ENCODE results near the gene SPIRE1.

SPIRE1 gene

GRCh38 chr18:12443551-12443950 lies 214.4 kb downstream of the SPIRE1 start:
- no peak for DNase-seq (ENCODE audit: low spot score)

DNA sequence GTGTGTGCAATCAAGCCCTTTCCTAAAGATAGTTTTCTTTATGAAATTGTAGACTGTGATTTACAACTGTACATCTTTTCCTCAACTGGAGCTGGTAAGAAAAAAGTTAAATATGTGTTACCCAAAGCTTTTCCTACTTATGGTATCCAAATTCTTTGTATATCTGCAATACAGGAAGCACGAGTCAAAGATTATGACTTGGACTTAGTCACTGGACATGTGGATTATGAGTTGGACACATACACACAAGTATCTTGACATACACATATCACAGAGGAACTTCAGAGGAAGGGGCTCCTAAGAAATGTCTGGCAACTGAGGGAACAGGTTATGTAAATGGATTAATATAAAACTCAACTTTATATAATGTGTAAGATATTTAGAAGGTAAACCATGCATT lies 215.0 kb downstream of the SPIRE1 start:
- no peak for DNase-seq (ENCODE audit: low spot score)

- no peak for DNase-seq (ENCODE audit: low spot score)
These were observed 216.4 kb downstream of the SPIRE1 start for GRCh38 chr18:12441475-12442034.

DNA sequence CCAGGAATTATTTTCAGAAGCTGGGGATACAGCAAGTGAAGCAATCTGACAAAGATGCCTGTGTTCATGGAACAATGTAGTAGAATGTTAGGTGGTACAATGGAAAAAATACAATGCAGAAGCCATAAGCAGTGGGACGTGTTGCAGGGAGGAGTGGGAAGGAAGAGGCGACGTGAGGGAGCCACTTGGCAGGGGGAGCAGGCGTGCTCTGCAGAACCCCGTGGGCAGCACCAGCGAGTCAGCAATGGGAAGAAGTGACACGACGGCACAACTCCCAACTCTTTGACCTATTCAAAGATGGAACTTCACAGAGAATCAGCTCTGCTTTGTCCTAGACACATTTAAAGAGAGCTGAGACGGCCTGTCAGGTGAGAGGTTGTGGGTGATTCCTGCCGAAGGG lies 219.7 kb downstream of the SPIRE1 start:
- no peak for DNase-seq (ENCODE audit: low spot score)

DNA sequence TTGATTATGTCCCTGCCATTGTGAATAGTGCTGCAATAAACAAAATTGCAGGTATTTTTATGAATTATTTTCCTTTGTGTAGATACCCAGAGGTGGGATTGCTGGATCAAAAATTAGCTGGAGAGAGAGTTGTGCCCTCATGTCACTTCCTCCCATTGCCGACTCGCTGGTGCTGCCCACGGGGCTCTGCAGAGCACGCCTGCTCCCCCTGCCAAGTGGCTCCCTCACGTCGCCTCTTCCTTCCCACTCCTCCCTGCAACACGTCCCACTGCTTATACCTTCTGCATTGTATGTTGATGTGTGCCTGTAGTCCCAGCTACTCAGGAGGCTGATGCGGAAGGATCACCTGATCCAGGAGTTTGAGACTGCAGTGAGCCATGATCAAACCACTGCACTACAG lies 222.0 kb downstream of the SPIRE1 start:
- DNase-seq (ENCODE audit: low spot score): no peak

GRCh38 chr18:12434541-12434929 lies 223.4 kb downstream of the SPIRE1 start:
- DNase-seq (ENCODE audit: low spot score): no peak

DNA sequence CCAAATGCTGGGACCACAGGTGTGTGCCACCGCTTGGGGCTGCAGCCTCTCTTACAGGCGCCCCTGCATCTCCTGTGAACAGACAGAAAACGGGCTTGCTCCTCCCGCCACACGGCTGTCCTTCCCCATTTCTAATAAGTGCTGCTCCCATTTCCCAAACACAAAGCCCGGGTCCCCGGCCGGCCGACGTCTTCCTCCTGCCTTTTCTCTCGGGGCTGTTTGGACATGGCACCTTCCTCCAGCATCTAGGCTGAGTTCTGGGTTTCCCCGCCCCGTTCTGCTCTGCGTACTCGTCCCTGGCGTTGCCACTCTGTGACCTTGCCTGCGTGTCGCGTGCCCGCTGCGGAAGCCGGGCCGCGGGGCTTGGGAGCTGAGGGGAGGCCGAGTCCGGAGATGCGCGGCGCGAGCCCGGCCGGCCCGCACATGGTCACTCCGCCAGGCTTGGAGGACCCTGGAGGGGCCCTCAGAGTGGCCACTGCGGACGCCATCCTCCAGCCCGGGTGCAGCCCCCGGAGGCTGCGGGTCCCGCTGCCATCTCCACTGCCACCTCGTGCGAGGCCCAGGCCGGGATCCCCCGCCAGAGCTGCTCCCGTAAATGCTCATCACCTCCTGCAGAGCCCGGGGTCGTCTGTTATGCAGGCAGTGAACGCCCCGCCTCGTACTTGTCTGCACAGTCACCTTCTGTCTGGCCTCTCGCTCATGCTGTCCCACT lies 223.9 kb downstream of the SPIRE1 start:
- DNase-seq (ENCODE audit: low spot score): no peak

- DNase-seq (ENCODE audit: low spot score): no peak
These were observed 225.0 kb downstream of the SPIRE1 start for GRCh38 chr18:12432881-12433280.

- DNase-seq (ENCODE audit: low spot score): no peak
These were observed 225.7 kb downstream of the SPIRE1 start for GRCh38 chr18:12432196-12432595.

GRCh38 chr18:12431561-12431960 lies 226.3 kb downstream of the SPIRE1 start:
- no peak for DNase-seq (ENCODE audit: low spot score)

- DNase-seq (ENCODE audit: low spot score): no peak
These were observed 227.5 kb downstream of the SPIRE1 start for GRCh38 chr18:12430137-12430990.

- DNase-seq (ENCODE audit: low spot score): no peak
These were observed 228.4 kb downstream of the SPIRE1 start for GRCh38 chr18:12429556-12429955.

- DNase-seq (ENCODE audit: low spot score): no peak
These were observed 229.0 kb downstream of the SPIRE1 start for GRCh38 chr18:12428923-12429322.

DNA sequence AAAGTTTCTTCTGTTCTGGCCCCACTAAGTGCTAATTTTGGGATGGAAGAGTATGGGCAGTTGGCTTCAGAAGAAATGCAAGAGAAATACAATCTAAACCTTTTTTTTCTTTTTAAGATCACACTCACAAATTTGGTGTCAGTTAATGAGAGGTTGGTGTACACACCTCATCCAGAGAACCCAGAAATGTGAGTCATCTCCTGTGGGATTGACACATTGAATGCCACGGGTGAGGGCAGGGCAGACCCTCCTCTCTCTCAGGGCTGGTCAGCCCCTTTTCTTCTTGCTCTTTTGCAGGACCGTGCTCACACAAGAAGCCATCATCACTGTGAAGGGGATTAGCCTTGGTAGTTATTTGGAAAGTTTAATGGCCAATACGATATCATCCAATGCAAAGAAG lies 231.0 kb downstream of the SPIRE1 start:
- DNase-seq (ENCODE audit: low spot score): no peak

DNA sequence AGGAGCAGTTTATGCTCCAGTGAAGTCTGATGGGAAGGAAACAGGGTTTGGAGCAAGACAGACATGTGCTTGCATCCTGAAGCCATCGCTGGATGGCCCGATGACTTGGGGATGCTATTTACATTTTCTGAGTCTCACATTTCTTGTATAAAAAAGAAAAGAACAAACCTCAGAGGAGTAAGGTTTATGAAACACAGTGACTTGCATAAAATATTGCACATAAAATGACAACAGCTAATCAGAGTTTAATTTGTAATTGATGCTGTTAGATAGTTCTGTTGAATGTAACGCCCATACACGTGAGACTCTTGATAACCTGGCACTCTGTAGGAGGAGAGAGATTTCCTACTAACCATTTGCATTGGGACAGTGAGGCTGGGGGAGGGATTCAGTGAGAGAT lies 233.7 kb downstream of the SPIRE1 start:
- no peak for DNase-seq (ENCODE audit: low spot score)

DNA sequence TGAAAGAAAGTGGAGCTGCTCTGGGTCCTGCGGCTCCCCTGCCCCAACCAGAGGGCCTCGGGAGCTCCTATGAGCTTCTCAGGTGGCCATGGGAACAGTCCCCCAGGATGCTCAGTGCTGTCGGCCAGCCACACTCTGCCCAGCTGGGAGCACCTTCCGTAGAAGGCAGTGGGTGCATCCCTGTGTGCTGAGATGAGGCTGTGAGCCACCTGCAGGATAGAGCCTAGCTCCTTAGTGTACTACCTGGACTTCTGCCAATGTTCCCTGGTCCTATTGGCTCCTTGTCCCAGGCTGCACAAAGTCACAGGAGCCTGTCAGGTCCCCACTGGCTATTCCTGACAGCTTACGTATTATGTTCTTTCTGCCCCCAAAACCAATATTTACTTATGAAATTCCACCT lies 234.1 kb downstream of the SPIRE1 start:
- no peak for DNase-seq (ENCODE audit: low spot score)

DNA sequence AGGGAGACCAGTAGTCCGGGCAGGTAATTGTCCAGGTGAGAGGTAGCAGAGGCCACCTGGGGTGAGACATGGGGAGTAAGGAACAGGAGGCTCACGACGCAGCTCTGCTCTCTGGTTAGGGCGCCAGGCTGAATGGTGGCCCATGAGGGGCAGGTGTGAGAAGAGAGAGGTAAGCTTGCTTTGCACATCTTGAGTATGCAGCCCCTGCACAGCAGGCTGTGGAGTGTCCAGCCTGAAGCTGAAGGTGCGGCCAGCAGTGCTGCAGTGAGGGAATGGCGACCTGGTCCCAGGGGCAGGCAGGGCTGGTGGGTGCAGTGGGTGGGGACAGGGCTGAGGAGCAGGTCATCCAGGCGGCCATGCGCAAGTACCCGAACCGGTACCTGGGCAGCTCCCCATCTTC lies 234.5 kb downstream of the SPIRE1 start:
- no peak for DNase-seq (ENCODE audit: low spot score)

DNA sequence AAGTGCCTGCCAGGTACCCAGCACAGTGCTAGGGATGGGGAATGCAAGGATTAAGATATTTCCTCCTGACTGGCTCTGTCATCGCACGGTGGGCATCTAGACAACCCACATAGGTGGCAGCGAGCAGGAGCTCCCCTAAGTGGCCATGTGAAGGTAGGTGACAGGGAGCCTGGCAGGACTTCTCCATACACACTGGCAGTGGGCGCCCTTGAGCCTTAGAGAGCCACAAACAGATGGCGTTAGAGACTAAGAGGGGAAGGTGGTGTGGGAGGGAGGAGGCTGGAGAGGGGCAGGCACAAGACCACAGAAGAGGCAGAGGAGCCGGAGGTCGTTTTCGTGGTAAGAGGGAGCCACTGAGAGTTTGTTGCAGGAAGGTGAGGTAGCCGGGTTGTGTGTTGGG lies 235.0 kb downstream of the SPIRE1 start:
- no peak for DNase-seq (ENCODE audit: low spot score)

GRCh38 chr18:12421732-12422131 lies 236.2 kb downstream of the SPIRE1 start:
- DNase-seq (ENCODE audit: low spot score): no peak

DNA sequence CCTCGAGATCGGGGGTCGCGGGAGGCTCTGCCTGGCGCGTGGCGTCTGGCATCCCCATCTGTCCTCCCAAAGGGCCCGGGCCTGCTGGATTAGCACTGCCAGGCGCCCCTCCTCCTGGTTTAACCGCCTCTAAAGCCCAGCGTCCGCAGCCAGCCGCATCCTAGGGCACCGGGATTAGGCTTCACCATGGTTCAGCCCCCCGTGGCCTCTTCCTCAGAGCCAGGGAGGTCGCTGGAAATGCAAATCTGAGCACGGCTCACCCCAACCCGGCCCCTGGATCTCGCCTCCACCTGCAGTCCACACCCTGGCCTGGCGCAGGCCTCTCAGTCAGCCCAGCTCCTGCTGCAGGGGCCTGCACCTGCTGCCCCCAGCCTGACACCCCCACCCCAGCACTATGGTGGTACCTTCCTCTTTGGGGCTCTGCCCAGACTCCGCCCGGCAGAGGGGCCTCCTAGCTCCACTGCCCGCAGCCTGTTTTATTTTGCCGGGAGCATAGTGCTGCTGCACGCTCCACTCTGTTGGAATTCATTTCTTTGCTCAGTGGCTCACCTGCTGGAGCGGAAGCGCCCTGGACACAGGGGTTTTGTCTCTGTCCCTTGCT lies 237.0 kb downstream of the SPIRE1 start:
- DNase-seq (ENCODE audit: low spot score): no peak

DNA sequence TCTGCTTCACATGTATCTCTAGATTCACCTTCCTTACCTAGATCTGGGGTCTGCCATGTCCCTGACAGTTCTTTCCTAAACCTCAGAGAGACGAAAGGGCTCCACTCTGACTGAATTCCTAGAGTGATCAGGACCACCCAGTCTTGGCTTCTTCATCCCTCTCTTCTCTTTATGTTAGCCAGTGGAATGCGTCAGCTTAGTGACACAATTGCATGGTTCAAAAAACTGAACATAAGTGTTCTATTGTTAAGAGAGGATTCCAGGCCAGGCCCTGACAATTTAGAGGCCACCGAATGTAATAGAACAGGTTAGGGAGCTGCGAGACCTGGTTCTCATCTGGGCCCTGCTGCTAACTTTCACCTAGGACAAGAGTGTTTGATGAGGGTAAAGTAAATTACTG lies 240.2 kb downstream of the SPIRE1 start:
- no peak for DNase-seq (ENCODE audit: low spot score)

DNA sequence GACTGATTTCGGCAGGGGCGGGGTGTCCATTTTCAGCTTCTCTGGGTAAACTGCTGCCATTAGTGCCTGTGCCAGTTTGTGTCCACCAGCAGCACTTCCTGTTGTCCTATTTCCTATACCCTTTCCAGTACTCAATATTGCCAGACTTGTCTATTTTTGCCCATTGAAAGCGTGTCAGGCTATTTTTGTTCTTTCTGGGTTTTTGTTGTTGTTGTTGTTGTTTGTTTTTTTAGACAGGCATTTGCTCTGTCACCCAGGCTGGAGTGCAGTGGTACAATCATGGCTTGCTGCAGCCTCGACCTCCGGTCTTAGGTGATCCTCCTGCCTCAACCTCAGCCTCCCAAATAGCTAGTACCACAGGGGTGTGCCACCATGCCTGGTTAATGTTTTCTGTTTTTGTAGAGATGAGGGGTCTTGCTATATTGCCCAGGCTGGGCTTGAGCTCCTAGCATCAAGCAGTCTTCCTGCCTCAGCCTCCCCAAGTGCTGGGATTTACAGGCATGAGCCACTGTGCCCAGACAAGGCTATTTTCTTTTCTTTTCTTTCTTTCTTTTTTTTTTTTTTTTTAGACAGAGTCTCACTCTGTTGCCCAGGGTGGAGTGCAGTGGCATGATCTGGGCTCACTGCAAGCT lies 241.7 kb downstream of the SPIRE1 start:
- no peak for DNase-seq (ENCODE audit: low spot score)

Measured in activated CD4-positive, alpha-beta T cell treated with anti-CD3 and anti-CD28 coated beads, Interleukin-2, Interleukin-4, amounts not matched to agents 100 ng/mL and 50 ng/mL, durations not matched to agents 16 hours and 8 hours (primary cell).